WTC11 (cell line): ENCODE results near the gene TAX1BP3. TPM values are rescaled to one million over a fixed set of nuclear protein-coding genes. Genes with fewer than 3 reads are reported as not detected.

Experiments
- ATAC-seq: fragments of 200-7000 bp; cut with Tn5 transposase; 2 replicates; pipeline ENCODE4 v1.10.0; 2021; ENCODE audit warnings: mild to moderate bottlenecking, moderate library complexity
- CTCF ChIA-PET: fragments of 300-600 bp; sonication (Branson Sonifier 250); formaldehyde crosslinking; loops from one replicate; lab custom pipeline; 2021; ENCODE audit warnings: antibody characterized with exemption; lab: Charles Lee
- POLR2A ChIA-PET: fragments of 350-600 bp; sonication (Branson Sonifier 250); formaldehyde crosslinking; loops from one replicate; lab custom pipeline; 2021; ENCODE audit warnings: antibody characterized with exemption; lab: Charles Lee
- DNase-seq: peaks from one replicate; pipeline ENCODE4 v3.0.0; 2021; ENCODE audit warnings: low spot score
- H3K27ac Mint-ChIP-seq: 2 replicates; pipeline ENCODE4 v1.8.0; 2021; ENCODE audit warnings: mixed read lengths
- H3K27me3 Mint-ChIP-seq: 2 replicates; pipeline ENCODE4 v1.8.0; 2021; ENCODE audit warnings: low read depth, mild to moderate bottlenecking, moderate library complexity, mixed read lengths
- H3K36me3 Mint-ChIP-seq: 2 replicates; pipeline ENCODE4 v1.8.0; 2021; ENCODE audit warnings: mixed read lengths
- H3K4me1 Mint-ChIP-seq: 2 replicates; pipeline ENCODE4 v1.8.0; 2022; ENCODE audit warnings: mixed read lengths
- H3K4me3 Mint-ChIP-seq: 2 replicates; pipeline ENCODE4 v1.8.0; 2021; ENCODE audit warnings: mild to moderate bottlenecking, moderate library complexity, mixed read lengths
- H3K9me3 Mint-ChIP-seq: 2 replicates; pipeline ENCODE4 v1.8.0; 2021; ENCODE audit warnings: mixed read lengths
- ATF2 ChIP-seq: sonication (generic); formaldehyde crosslinking; IDR thresholded peaks from 2 replicates; pipeline ENCODE4 v1.8.1; 2022; ENCODE audit warnings: low read depth, missing genetic modification reagents, borderline replicate concordance
- E2F4 ChIP-seq: sonication (generic); formaldehyde crosslinking; IDR thresholded peaks from 2 replicates; pipeline ENCODE4 v1.8.1; 2022; ENCODE audit warnings: low read depth, mild to moderate bottlenecking, moderate library complexity, missing genetic modification reagents, borderline replicate concordance
- EMX1 ChIP-seq: fragments of 250-450 bp; sonication (Bioruptor Pico); IDR thresholded peaks from 2 replicates; pipeline ENCODE4 v1.8.0; 2021; ENCODE audit warnings: mild to moderate bottlenecking
- FOXJ3 ChIP-seq: sonication (generic); formaldehyde crosslinking; IDR thresholded peaks from 2 replicates; pipeline ENCODE4 v1.9.0; 2021; ENCODE audit warnings: missing genetic modification reagents, mild to moderate bottlenecking, borderline replicate concordance
- GTF2I ChIP-seq: fragments of 250-450 bp; sonication (Bioruptor Pico); conservative IDR thresholded peaks from 2 replicates; pipeline ENCODE4 v1.4.0; 2021; ENCODE audit warnings: mild to moderate bottlenecking
- PRRX2 ChIP-seq: fragments of 250-450 bp; sonication (Bioruptor Pico); IDR thresholded peaks from 2 replicates; pipeline ENCODE4 v1.8.0; 2021; ENCODE audit warnings: mild to moderate bottlenecking
- SP1 ChIP-seq: sonication (generic); formaldehyde crosslinking; conservative IDR thresholded peaks from 2 replicates; pipeline ENCODE4 v1.8.1; 2022; ENCODE audit warnings: missing genetic modification reagents
- ZNF121 ChIP-seq: sonication (generic); formaldehyde crosslinking; IDR thresholded peaks from 2 replicates; pipeline ENCODE4 v1.8.0; 2023; ENCODE audit warnings: missing genetic modification reagents
- ZNF232 ChIP-seq: sonication (generic); formaldehyde crosslinking; IDR thresholded peaks from 2 replicates; pipeline ENCODE4 v1.8.0; 2022; ENCODE audit warnings: mild to moderate bottlenecking, missing genetic modification reagents
- ZNF263 ChIP-seq: sonication (generic); formaldehyde crosslinking; IDR thresholded peaks from 2 replicates; pipeline ENCODE4 v1.8.1; 2022; ENCODE audit warnings: low read depth, mild to moderate bottlenecking, moderate library complexity, missing genetic modification reagents
- ZNF425 ChIP-seq: fragments of 250-450 bp; sonication (Bioruptor Pico); conservative IDR thresholded peaks from 2 replicates; pipeline ENCODE4 v1.9.0; 2021; ENCODE audit warnings: mild to moderate bottlenecking
- ZSCAN18 ChIP-seq: fragments of 250-450 bp; sonication (Bioruptor Pico); IDR thresholded peaks from 2 replicates; pipeline ENCODE4 v2.1.2; 2022; ENCODE audit warnings: mild to moderate bottlenecking, moderate library complexity
- total RNA-seq: library from RNA; stranded (reverse); gene quantifications from 3 replicates; pipeline ENCODE4 v1.2.3, GENCODE V29; 2021
- TF ChIP-seq, protein P1 (sequence below): fragments of 250-450 bp; sonication (Bioruptor Pico); IDR thresholded peaks from 2 replicates; pipeline ENCODE4 v1.9.0; 2021; ENCODE audit warnings: moderate library complexity, mild to moderate bottlenecking, inconsistent platforms, borderline replicate concordance
- TF ChIP-seq, protein P2 (sequence below): sonication (generic); formaldehyde crosslinking; IDR thresholded peaks from 2 replicates; pipeline ENCODE4 v1.8.1; 2023; ENCODE audit warnings: mild to moderate bottlenecking, missing genetic modification reagents, borderline replicate concordance
- TF ChIP-seq, protein P3 (sequence below): sonication (generic); formaldehyde crosslinking; IDR thresholded peaks from 2 replicates; pipeline ENCODE4 v1.8.1; 2023; ENCODE audit warnings: mild to moderate bottlenecking, moderate library complexity, missing genetic modification reagents

TAX1BP3 gene
- total RNA-seq, 1 experiment from 2014 or later, result 76.2 TPM

DNA sequence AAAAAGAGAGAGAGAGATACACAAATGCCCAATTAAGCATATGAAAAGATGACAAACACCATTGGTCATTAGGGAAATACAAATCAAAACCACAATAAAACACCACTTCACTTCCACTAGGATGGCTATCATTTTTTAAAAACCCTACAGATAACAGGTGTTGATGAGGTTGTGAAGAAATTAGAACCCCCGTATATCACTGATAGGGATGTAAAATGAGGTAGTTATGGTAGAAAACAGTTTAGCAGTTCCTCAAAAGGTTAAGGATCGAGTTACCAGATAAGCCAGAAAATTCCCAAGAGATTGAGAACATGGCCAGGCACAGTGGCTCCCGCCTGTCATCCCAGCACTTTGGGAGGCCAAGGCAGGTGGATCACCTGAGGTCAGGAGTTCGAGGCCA lies 24.8 kb upstream of the TAX1BP3 start:
- no peak overlapping the region for H3K4me3 Mint-ChIP-seq
- POLR2A ChIA-PET, result no interaction called here
- CTCF ChIA-PET, result no interaction called here
- no peak for TF ChIP-seq ZSCAN18 (CRISPR knock-in tag)
- H3K36me3 Mint-ChIP-seq, result no peaks in the 10 kb centered on the region
- H3K27me3 Mint-ChIP-seq, result peaks cover 31% of the 10 kb centered on the region
- no peak for ATAC-seq
- H3K27ac Mint-ChIP-seq, result no peak overlapping the region
- DNase-seq, result no peak
- H3K9me3 Mint-ChIP-seq, result 0 out of 2 replicates have a peak, but pooled peaks cover 4% of the 10 kb centered on the region
- peaks cover 14% of the 10 kb centered on the region for H3K4me1 Mint-ChIP-seq

- Mint-ChIP-seq H3K27ac (no peak overlapping the region), H3K9me3 (no peaks in the 10 kb centered on the region), H3K36me3 (no peaks in the 10 kb centered on the region), H3K27me3 (peaks cover 23% of the 10 kb centered on the region), H3K4me1 (peaks cover 17% of the 10 kb centered on the region), H3K4me3 (no peak overlapping the region; the same call in 1 of the 2 replicates)
- ChIA-PET CTCF (interaction anchor here (0.7 to 1.9 kb wide), 10 partner anchors 9 to 155 kb away, joined by 3 to 25 read pairs (median 4); no protein-coding TSS in a partner anchor), POLR2A (no interaction called here)
- ATAC-seq (peak; percentile 6; the same call in 1 of the 2 replicates), DNase-seq (peak; percentile 61)
- TF ChIP-seq ATF2 (CRISPR knock-in tag) (no peak), ZNF121 (CRISPR knock-in tag) (peak; percentile 98), ZNF263 (CRISPR knock-in tag) (no peak), GTF2I (CRISPR knock-in tag) (0 out of 2 replicates have a peak, but pooled peaks have one; percentile 51)
- TF ChIP-seq, protein P1, sequence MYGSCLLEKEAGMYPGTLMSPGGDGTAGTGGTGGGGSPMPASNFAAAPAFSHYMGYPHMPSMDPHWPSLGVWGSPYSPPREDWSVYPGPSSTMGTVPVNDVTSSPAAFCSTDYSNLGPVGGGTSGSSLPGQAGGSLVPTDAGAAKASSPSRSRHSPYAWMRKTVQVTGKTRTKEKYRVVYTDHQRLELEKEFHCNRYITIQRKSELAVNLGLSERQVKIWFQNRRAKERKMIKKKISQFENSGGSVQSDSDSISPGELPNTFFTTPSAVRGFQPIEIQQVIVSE (CRISPR knock-in tag), result no peak
- TF ChIP-seq, protein P2, sequence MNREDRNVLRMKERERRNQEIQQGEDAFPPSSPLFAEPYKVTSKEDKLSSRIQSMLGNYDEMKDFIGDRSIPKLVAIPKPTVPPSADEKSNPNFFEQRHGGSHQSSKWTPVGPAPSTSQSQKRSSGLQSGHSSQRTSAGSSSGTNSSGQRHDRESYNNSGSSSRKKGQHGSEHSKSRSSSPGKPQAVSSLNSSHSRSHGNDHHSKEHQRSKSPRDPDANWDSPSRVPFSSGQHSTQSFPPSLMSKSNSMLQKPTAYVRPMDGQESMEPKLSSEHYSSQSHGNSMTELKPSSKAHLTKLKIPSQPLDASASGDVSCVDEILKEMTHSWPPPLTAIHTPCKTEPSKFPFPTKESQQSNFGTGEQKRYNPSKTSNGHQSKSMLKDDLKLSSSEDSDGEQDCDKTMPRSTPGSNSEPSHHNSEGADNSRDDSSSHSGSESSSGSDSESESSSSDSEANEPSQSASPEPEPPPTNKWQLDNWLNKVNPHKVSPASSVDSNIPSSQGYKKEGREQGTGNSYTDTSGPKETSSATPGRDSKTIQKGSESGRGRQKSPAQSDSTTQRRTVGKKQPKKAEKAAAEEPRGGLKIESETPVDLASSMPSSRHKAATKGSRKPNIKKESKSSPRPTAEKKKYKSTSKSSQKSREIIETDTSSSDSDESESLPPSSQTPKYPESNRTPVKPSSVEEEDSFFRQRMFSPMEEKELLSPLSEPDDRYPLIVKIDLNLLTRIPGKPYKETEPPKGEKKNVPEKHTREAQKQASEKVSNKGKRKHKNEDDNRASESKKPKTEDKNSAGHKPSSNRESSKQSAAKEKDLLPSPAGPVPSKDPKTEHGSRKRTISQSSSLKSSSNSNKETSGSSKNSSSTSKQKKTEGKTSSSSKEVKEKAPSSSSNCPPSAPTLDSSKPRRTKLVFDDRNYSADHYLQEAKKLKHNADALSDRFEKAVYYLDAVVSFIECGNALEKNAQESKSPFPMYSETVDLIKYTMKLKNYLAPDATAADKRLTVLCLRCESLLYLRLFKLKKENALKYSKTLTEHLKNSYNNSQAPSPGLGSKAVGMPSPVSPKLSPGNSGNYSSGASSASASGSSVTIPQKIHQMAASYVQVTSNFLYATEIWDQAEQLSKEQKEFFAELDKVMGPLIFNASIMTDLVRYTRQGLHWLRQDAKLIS, result no peak
These were observed 24.0 kb upstream of the TAX1BP3 start for GRCh38 chr17:3692346-3692745.

DNA sequence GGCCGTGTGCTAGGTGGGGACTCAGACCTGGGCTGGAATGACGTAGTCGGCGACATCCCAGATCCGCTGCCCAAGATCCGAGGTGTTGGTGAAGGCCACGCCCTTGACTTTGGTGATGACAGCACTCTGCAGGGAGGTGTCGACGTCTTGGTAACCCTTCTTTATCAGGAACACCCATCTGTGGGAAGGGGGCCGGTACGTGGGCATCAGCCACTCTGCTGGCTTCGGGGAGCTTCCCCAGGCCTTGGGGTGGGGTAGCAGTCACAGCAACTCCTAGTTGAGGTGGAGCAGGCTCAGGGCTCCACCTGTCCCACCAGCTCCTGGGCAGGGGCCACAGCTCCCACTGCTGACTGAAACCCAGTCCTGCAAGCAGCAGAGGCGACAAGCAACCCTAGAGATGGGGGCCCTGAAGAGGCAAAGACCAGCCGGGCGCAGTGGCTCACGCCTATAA lies 23.3 kb upstream of the TAX1BP3 start:
- H3K4me1 Mint-ChIP-seq, result peaks cover 15% of the 10 kb centered on the region
- ATAC-seq (peak; percentile 44), DNase-seq (peak; percentile 70)
- H3K27me3 Mint-ChIP-seq, result peaks cover 18% of the 10 kb centered on the region
- no peak overlapping the region for H3K4me3 Mint-ChIP-seq
- CTCF ChIA-PET, result interaction anchor here (0.7 to 1.9 kb wide), 14 partner anchors 9 to 655 kb away, joined by 3 to 25 read pairs (median 4); partner anchors contain the start of genes CTNS and SHPK
- H3K36me3 Mint-ChIP-seq, result no peaks in the 10 kb centered on the region
- POLR2A ChIA-PET, result no interaction called here
- no peaks in the 10 kb centered on the region for H3K9me3 Mint-ChIP-seq
- H3K27ac Mint-ChIP-seq, result no peak overlapping the region
- no peak for TF ChIP-seq ZNF425 (CRISPR knock-in tag)
- TF ChIP-seq PRRX2 (CRISPR knock-in tag), result no peak
- TF ChIP-seq E2F4 (CRISPR knock-in tag), result no peak
- TF ChIP-seq, protein P3, sequence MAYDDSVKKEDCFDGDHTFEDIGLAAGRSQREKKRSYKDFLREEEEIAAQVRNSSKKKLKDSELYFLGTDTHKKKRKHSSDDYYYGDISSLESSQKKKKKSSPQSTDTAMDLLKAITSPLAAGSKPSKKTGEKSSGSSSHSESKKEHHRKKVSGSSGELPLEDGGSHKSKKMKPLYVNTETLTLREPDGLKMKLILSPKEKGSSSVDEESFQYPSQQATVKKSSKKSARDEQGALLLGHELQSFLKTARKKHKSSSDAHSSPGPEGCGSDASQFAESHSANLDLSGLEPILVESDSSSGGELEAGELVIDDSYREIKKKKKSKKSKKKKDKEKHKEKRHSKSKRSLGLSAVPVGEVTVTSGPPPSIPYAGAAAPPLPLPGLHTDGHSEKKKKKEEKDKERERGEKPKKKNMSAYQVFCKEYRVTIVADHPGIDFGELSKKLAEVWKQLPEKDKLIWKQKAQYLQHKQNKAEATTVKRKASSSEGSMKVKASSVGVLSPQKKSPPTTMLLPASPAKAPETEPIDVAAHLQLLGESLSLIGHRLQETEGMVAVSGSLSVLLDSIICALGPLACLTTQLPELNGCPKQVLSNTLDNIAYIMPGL (CRISPR knock-in tag), result no peak
- TF ChIP-seq FOXJ3 (CRISPR knock-in tag), result no peak
- no peak for TF ChIP-seq SP1 (CRISPR knock-in tag)
- no peak for TF ChIP-seq ZNF232 (CRISPR knock-in tag)
- no peak for TF ChIP-seq EMX1 (CRISPR knock-in tag)
